Stomach (tissue), 9 donors: ENCODE measurements around the gene CAMK2N2. TPM values are rescaled to one million over a fixed set of nuclear protein-coding genes. Genes with fewer than 3 reads are reported as not detected.

ENCODE experiments used
- DNase-seq, 2 donors: peaks; one replicate each; pipeline versions ENCODE4 v3.0.0 to v3.0.0-alpha.2; 2013 to 2019
- H3K27ac ChIP-seq, 5 donors: fragments of 200-600 bp in 4 of 5; sonication (generic) in 4 of 5; one replicate each; pipeline ENCODE4 v1.5.1; 2013 to 2019; ENCODE audit warnings: mild to moderate bottlenecking in 1 of 5, moderate library complexity in 1 of 5
- H3K27me3 ChIP-seq, 3 donors: fragments of 200-600 bp; sonication (generic); one replicate each; pipeline ENCODE4 v1.5.1; 2017 to 2019; ENCODE audit warnings: mixed run types in 1 of 3
- H3K36me3 ChIP-seq, 4 donors: fragments of 200-600 bp; sonication (generic); 1 replicate in 3 of 4; 2 replicates in 1 of 4; pipeline ENCODE4 v1.5.1; 2016 to 2019
- H3K4me1 ChIP-seq, 4 donors: fragments of 200-600 bp; sonication (generic); one replicate each; pipeline ENCODE4 v1.5.1; 2016 to 2019
- H3K4me3 ChIP-seq, 4 donors: fragments of 200-600 bp; sonication (generic) in 3 of 4; one replicate each; pipeline ENCODE4 v1.5.1; 2016 to 2019; ENCODE audit warnings: mild to moderate bottlenecking in 1 of 4
- H3K9me3 ChIP-seq, 4 donors: fragments of 200-600 bp; sonication (generic); one replicate each; pipeline ENCODE4 v1.5.1; 2016 to 2019
- CTCF ChIP-seq, 7 experiments: fragments of 450-650 bp in 4 of 7; fragments of 200-600 bp in 3 of 7; sonication (generic) in 3 of 7; IDR thresholded peaks; one replicate each; pipeline ENCODE4 v1.5.1; 2016 to 2019; ENCODE audit warnings: antibody characterized with exemption in 7 of 7, control low read depth in 2 of 7, mild to moderate bottlenecking in 1 of 7
- EP300 ChIP-seq: sonication (generic); formaldehyde crosslinking; IDR thresholded peaks from one replicate; pipeline ENCODE4 v1.6.1; 2017; ENCODE audit warnings: antibody characterized with exemption
- POLR2A ChIP-seq, 4 donors: fragments of 450-650 bp; IDR thresholded peaks; one replicate each; pipeline ENCODE4 v1.6.1; 2016; ENCODE audit warnings: antibody characterized with exemption in 4 of 4, control low read depth in 2 of 4, mild to moderate bottlenecking in 1 of 4, moderate library complexity in 1 of 4
- POLR2AphosphoS5 ChIP-seq, 3 donors: sonication (generic); formaldehyde crosslinking; IDR thresholded peaks; one replicate each; pipeline ENCODE4 v1.6.1; 2016; ENCODE audit warnings: antibody characterized with exemption in 3 of 3
- WGBS, 5 donors: extraction: QIAGEN DNeasy Blood & Tissue Kit in 3 of 5; methylation state at CpG; one replicate each; pipeline versions ENCODE4 v1.1.5 to v1.1.7; 2013 to 2018; 5-methylcytosine and 5-hydroxymethylcytosine counted together
- intact Hi-C: fragments of 100-400 bp; cut with DNase I; formaldehyde crosslinking; loops from one replicate; pipeline ENCODE4 v1.15.1; 2023; ENCODE audit warnings: low total_unique reads
- polyA plus RNA-seq, 3 donors: library from polyadenylated mRNA; stranded (reverse); fragments of 200-250 nt; gene quantifications; one replicate each; pipeline ENCODE4 v1.2.3, GENCODE V29; 2013
- total RNA-seq, 5 donors: library from RNA; depleted of rRNA; stranded (reverse); fragments of >200 nt; gene quantifications; one replicate each; pipeline versions ENCODE4 v1.1.0 to v1.2.3, GENCODE V29; 2014 to 2016
- donor health status: healthy with polysubstance abuse.
- donor health status: Bipolar disorder and iron deficiency.
- donor health status: healthy.

Gene CAMK2N2
- total and polyA plus RNA-seq, 8 donors: 0.58 to 1.2 (median 0.68) TPM; not detected in 5

- Histone ChIP-seq H3K36me3 (no peaks in the 10 kb centered on the region), H3K4me3 (peak overlapping the region in 3 of 4 donors; percentile 48 to 64 (median 63)), H3K27me3 (peaks cover 16 to 78% (median 49%) of the 10 kb centered on the region in 3 donors), H3K9me3 (no peaks in the 10 kb centered on the region), H3K4me1 (peaks cover 19 to 29% (median 27%) of the 10 kb centered on the region in 4 donors), H3K27ac (no peak overlapping the region)
- TF ChIP-seq EP300: no peak
- TF ChIP-seq POLR2A (IDR thresholded peaks at IDR 0.05): no peak
- TF ChIP-seq CTCF (IDR thresholded peaks at IDR 0.05): no peak
- no peak for TF ChIP-seq POLR2AphosphoS5 (IDR thresholded peaks at IDR 0.05)
- WGBS, 5 donors: 41 to 45% (median 42%) methylated on average over 12 of the region's 12 CpGs
- intact Hi-C loops: no loop called here
- no peak for DNase-seq
Observed at GRCh38 chr3:184228376-184229137, 32.8 kb downstream of the CAMK2N2 start.

GRCh38 chr3:184227481-184227935, 33.8 kb downstream of the CAMK2N2 start:
- Histone ChIP-seq H3K27ac (no peak overlapping the region), H3K36me3 (no peaks in the 10 kb centered on the region), H3K4me3 (no peak overlapping the region), H3K27me3 (peaks cover 16 to 67% (median 42%) of the 10 kb centered on the region in 3 donors), H3K4me1 (peaks cover 19 to 29% (median 27%) of the 10 kb centered on the region in 4 donors), H3K9me3 (no peaks in the 10 kb centered on the region)
- 44 to 52% (median 48%) methylated on average over 2 of the region's 2 CpGs for WGBS, 5 donors
- intact Hi-C loops: no loop called here
- peak; percentile 36 to 53 for DNase-seq
- TF ChIP-seq POLR2A (IDR thresholded peaks at IDR 0.05) (no peak), CTCF (IDR thresholded peaks at IDR 0.05) (peak in 5 of 7 experiments; percentile 45 to 84 (median 78)), EP300 (no peak), POLR2AphosphoS5 (IDR thresholded peaks at IDR 0.05) (no peak)

- Histone ChIP-seq H3K4me3 (no peak overlapping the region), H3K36me3 (no peaks in the 10 kb centered on the region), H3K27me3 (peaks cover 0 to 58% (median 8%) of the 10 kb centered on the region in 3 donors), H3K27ac (no peak overlapping the region), H3K9me3 (no peaks in the 10 kb centered on the region), H3K4me1 (peaks cover 0 to 5% (median 5%) of the 10 kb centered on the region in 4 donors)
- no peak for DNase-seq
- WGBS, 5 donors: 74 to 88% (median 81%) methylated on average over 3 of the region's 3 CpGs
- TF ChIP-seq CTCF (IDR thresholded peaks at IDR 0.05): no peak
- TF ChIP-seq POLR2A (IDR thresholded peaks at IDR 0.05): no peak
- TF ChIP-seq EP300: no peak
- no peak for TF ChIP-seq POLR2AphosphoS5 (IDR thresholded peaks at IDR 0.05)
- intact Hi-C loops: no loop called here
Observed at GRCh38 chr3:184223946-184224345, 37.4 kb downstream of the CAMK2N2 start.

GRCh38 chr3:184222521-184222920, 38.8 kb downstream of the CAMK2N2 start:
- no peak overlapping the region for H3K4me3 ChIP-seq
- no peak overlapping the region for H3K27ac ChIP-seq
- TF ChIP-seq EP300 (no peak), POLR2AphosphoS5 (IDR thresholded peaks at IDR 0.05) (no peak), CTCF (IDR thresholded peaks at IDR 0.05) (no peak), POLR2A (IDR thresholded peaks at IDR 0.05) (no peak)
- DNase-seq: no peak
- no peaks in the 10 kb centered on the region for H3K36me3 ChIP-seq
- H3K27me3 ChIP-seq: peaks cover 0 to 54% (median 3%) of the 10 kb centered on the region in 3 donors
- WGBS, 5 donors: 47 to 66% (median 60%) methylated on average over 3 of the region's 3 CpGs
- intact Hi-C loops: no loop called here
- no peaks in the 10 kb centered on the region for H3K4me1 ChIP-seq
- H3K9me3 ChIP-seq: no peaks in the 10 kb centered on the region
